ENCODE measurements around the gene MYPN. TPM values are rescaled to one million over a fixed set of nuclear protein-coding genes. Genes with fewer than 3 reads are reported as not detected.

Gene MYPN
- total RNA-seq, 1 donor from 2014 or later = not detected

DNA sequence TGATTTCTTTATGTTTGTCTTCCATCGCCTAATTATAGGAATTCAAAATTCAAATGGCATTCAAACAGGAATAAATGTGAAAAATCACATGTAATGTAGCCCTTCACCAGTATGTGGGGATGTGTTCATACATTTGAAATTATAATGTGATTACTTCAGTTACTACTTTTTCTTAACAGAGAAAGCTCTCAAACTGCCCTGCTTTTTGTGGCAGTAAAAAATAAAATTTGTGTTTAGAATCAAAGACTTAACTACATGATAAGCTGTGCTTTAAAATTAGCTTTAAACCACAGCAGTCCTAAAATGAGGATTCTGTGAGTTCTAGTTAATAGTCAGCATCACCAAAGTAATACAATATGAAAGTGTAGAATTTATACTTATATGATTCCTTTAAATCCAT is 26.4 kb upstream of the MYPN start:
- peaks cover 5% of the 10 kb centered on the region for H3K4me1 Mint-ChIP-seq
- H3K36me3 Mint-ChIP-seq (ENCODE audit: low read depth) = no peaks in the 10 kb centered on the region
- no peak for DNase-seq
- peaks cover 13% of the 10 kb centered on the region for H3K27me3 Mint-ChIP-seq
- H3K27ac Mint-ChIP-seq = no peak overlapping the region
- H3K4me3 Mint-ChIP-seq = no peak overlapping the region
- intact Hi-C loops (cut with micrococcal nuclease) = loop anchor here (2.0 kb wide), 1 partner anchor 74 kb away; no protein-coding TSS in a partner anchor
- no peaks in the 10 kb centered on the region for H3K9me3 Mint-ChIP-seq

- no peak overlapping the region for H3K4me3 Mint-ChIP-seq
- DNase-seq = no peak
- H3K9me3 Mint-ChIP-seq = no peaks in the 10 kb centered on the region
- peaks cover 12% of the 10 kb centered on the region for H3K4me1 Mint-ChIP-seq
- no peak overlapping the region for H3K27ac Mint-ChIP-seq
- peaks cover 13% of the 10 kb centered on the region for H3K27me3 Mint-ChIP-seq
- intact Hi-C loops (cut with micrococcal nuclease) = loop anchor here (2.0 kb wide), 1 partner anchor 73 kb away; no protein-coding TSS in a partner anchor
- H3K36me3 Mint-ChIP-seq (ENCODE audit: low read depth) = no peaks in the 10 kb centered on the region
Measured at GRCh38 chr10:68083953-68084352, 25.3 kb upstream of the MYPN start.

DNA sequence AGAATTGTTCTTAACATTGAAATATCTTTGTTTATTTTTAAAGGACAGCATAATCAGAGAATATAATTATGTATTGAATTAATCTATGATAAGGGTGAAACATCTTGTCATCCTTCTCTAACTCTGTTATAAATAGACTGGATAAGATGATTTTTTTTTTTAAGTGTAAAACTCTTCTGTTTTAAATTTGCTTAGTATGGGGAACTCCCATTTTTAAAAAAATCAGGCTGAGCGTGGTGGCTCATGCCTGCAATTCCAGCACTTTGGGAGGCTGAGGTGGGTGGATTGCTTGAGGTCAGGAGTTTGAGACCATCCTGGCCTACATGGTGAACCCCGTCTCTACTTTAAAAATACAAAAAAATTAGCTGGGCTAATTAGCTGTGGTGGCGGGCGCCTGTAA is 24.8 kb upstream of the MYPN start:
- H3K27me3 Mint-ChIP-seq = peaks cover 13% of the 10 kb centered on the region
- no peaks in the 10 kb centered on the region for H3K9me3 Mint-ChIP-seq
- H3K4me3 Mint-ChIP-seq = no peak overlapping the region
- no peak for DNase-seq
- H3K4me1 Mint-ChIP-seq = peaks cover 14% of the 10 kb centered on the region
- H3K36me3 Mint-ChIP-seq (ENCODE audit: low read depth) = no peaks in the 10 kb centered on the region
- intact Hi-C loops (cut with micrococcal nuclease) = no loop called here
- H3K27ac Mint-ChIP-seq = no peak overlapping the region

DNA sequence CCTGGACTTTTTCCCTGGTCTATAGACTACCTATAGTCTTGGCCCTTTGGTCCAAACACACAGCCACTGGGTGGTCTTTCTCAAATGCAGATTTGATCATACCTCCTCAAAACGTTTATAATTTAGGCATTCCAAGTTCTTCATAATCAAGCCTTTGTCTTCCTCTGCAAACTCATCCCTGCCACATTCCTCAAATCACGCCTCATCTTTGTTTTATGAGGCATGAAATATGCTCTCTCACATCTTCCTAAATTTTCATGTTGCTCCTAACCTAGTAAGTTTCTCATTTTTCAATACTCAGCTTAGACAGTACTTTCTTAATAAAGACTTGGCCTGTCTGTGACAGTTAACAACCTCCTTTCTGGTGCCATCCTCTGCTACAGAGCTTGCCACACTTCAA is 23.3 kb upstream of the MYPN start:
- intact Hi-C loops (cut with micrococcal nuclease) = no loop called here
- Mint-ChIP-seq H3K36me3 (ENCODE audit: low read depth) (no peaks in the 10 kb centered on the region), H3K4me1 (peaks cover 14% of the 10 kb centered on the region)

DNA sequence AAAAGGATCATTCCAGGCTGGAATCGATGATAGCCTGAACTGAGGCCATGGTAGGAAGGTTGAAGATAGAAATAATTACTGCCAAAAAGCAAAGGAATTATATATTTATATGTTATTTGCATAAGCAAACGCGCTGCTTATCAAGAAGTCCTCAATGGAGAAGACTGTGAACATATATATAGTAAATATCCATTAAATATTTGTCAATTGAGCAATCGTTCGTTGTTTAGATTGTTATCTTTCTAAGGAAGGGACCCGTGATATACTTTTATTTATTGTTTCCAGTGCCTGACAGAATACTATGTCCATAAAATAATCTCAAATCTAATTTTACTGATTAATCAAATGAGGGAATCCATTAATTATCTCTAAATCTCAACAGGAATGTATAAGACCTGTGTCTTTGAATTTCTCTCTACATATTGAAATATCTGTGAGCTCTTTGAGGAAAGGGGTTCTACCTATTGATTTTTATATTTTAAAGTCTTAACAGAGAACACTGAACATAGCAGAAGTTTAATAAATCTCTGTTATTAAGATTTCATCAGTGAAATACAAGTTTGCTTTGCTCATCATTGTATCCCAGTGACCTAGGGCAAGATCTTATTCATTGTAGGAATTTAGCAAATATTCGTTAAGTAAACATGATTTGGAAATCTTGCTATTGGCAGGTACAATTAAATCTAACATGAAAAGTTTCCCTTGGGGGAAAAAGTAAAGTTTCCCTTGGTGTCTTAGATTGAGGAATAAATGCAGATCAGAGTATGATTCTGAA is 22.2 kb upstream of the MYPN start:
- intact Hi-C loops (cut with micrococcal nuclease) = no loop called here
- Mint-ChIP-seq H3K9me3 (no peaks in the 10 kb centered on the region), H3K27ac (no peak overlapping the region), H3K36me3 (ENCODE audit: low read depth) (no peaks in the 10 kb centered on the region), H3K27me3 (peaks cover 7% of the 10 kb centered on the region), H3K4me1 (peaks cover 14% of the 10 kb centered on the region), H3K4me3 (no peak overlapping the region)
- no peak for DNase-seq

More for the DNA sequence above, 23.3 kb upstream of the MYPN start:
- H3K27ac Mint-ChIP-seq = no peak overlapping the region
- H3K27me3 Mint-ChIP-seq = peaks cover 10% of the 10 kb centered on the region
- H3K9me3 Mint-ChIP-seq = no peaks in the 10 kb centered on the region
- H3K4me3 Mint-ChIP-seq = no peak overlapping the region
- DNase-seq = no peak

- no peak for DNase-seq
- H3K27ac Mint-ChIP-seq = no peak overlapping the region
- H3K9me3 Mint-ChIP-seq = no peaks in the 10 kb centered on the region
- H3K4me1 Mint-ChIP-seq = peaks cover 14% of the 10 kb centered on the region
- intact Hi-C loops (cut with micrococcal nuclease) = no loop called here
- peaks cover 4% of the 10 kb centered on the region for H3K27me3 Mint-ChIP-seq
- no peak overlapping the region for H3K4me3 Mint-ChIP-seq
- H3K36me3 Mint-ChIP-seq (ENCODE audit: low read depth) = no peaks in the 10 kb centered on the region
Measured at GRCh38 chr10:68087685-68088401, 21.4 kb upstream of the MYPN start.

DNA sequence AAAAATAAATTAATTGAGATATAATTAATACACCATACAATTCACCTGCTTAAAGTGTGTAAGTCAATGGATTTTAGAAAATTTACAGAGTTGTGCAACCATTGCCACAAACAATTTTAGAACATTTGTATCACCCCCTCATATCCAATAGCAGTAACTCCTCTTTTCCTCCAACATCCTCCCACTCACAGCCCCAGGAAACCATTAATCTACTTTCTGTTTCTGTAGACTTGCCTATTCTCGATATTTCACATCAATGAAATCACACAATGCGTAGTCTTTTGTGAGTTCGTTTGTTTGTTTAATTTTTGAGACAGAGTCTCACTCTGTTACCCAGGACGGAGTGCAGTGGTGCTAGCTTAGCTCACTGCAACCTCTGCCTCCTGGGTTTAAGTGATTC is 20.5 kb upstream of the MYPN start:
- H3K9me3 Mint-ChIP-seq = no peaks in the 10 kb centered on the region
- H3K27me3 Mint-ChIP-seq = peaks cover 3% of the 10 kb centered on the region
- intact Hi-C loops (cut with micrococcal nuclease) = no loop called here
- DNase-seq = peak; percentile 57
- peaks cover 14% of the 10 kb centered on the region for H3K4me1 Mint-ChIP-seq
- peak overlapping the region; percentile 32 for H3K4me3 Mint-ChIP-seq
- H3K27ac Mint-ChIP-seq = peak overlapping the region; percentile 15
- no peaks in the 10 kb centered on the region for H3K36me3 Mint-ChIP-seq (ENCODE audit: low read depth)

GRCh38 chr10:68090586-68090985 is 18.7 kb upstream of the MYPN start:
- no peak for DNase-seq
- intact Hi-C loops (cut with micrococcal nuclease) = no loop called here

GRCh38 chr10:68092512-68092911 is 16.8 kb upstream of the MYPN start:
- Mint-ChIP-seq H3K27ac (no peak overlapping the region), H3K4me1 (peaks cover 16% of the 10 kb centered on the region), H3K27me3 (no peaks in the 10 kb centered on the region), H3K36me3 (ENCODE audit: low read depth) (no peaks in the 10 kb centered on the region), H3K4me3 (no peak overlapping the region), H3K9me3 (no peaks in the 10 kb centered on the region)
- no peak for DNase-seq
- intact Hi-C loops (cut with micrococcal nuclease) = no loop called here

More at GRCh38 chr10:68090586-68090985, 18.7 kb upstream of the MYPN start:
- Mint-ChIP-seq H3K36me3 (ENCODE audit: low read depth) (no peaks in the 10 kb centered on the region), H3K4me3 (no peak overlapping the region), H3K27ac (no peak overlapping the region), H3K9me3 (no peaks in the 10 kb centered on the region), H3K4me1 (peaks cover 18% of the 10 kb centered on the region), H3K27me3 (no peaks in the 10 kb centered on the region)

DNA sequence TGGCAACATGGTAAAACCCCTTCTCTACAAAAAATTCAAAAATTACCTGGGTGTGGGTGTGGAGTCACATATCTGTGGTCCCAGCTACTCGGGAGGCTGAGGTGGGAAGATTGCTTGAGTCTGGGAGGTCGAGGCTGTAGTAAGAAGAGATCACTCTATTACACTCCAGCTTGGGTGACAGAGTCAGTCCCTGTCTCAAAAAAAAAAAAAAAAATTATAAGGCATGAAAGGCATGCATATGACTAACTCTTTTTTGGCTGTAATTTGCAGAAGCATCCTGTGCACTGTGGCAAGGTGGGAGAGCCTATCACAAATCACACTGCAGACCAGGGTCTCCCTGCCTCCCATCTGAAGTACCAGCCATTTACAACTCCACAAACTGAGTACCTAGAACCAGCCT is 14.1 kb upstream of the MYPN start:
- H3K4me1 Mint-ChIP-seq = peaks cover 5% of the 10 kb centered on the region
- no peak overlapping the region for H3K27ac Mint-ChIP-seq
- no peak for DNase-seq
- H3K36me3 Mint-ChIP-seq (ENCODE audit: low read depth) = no peaks in the 10 kb centered on the region
- no peak overlapping the region for H3K4me3 Mint-ChIP-seq
- no peaks in the 10 kb centered on the region for H3K9me3 Mint-ChIP-seq
- peaks cover 3% of the 10 kb centered on the region for H3K27me3 Mint-ChIP-seq
- intact Hi-C loops (cut with micrococcal nuclease) = no loop called here

GRCh38 chr10:68096913-68097516 is 12.3 kb upstream of the MYPN start:
- no peaks in the 10 kb centered on the region for H3K36me3 Mint-ChIP-seq (ENCODE audit: low read depth)

DNA sequence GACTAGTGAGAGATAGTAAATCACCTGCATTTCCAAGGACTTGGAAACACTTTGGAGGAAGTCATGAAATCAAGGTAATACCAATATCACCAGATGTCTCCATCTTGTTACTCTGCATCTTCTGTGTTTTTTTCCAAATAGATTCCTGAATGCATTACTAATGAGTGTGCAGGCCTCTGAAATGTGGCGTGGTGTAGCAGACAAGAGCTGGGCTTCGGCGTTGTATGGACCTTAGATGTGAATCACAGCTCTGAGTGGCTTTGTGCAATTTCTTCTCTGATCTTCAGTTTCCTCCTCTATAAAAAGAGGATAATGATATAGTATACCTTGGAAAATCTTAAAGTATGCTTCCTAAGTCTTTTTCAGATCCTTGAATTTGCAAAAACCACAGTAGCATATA is 9.6 kb upstream of the MYPN start:
- no peak overlapping the region for H3K27ac Mint-ChIP-seq
- H3K9me3 Mint-ChIP-seq = no peaks in the 10 kb centered on the region
- intact Hi-C loops (cut with micrococcal nuclease) = no loop called here
- peaks cover 9% of the 10 kb centered on the region for H3K27me3 Mint-ChIP-seq
- DNase-seq = no peak
- no peaks in the 10 kb centered on the region for H3K36me3 Mint-ChIP-seq (ENCODE audit: low read depth)
- no peak overlapping the region for H3K4me3 Mint-ChIP-seq
- peaks cover 7% of the 10 kb centered on the region for H3K4me1 Mint-ChIP-seq

More at GRCh38 chr10:68096913-68097516, 12.3 kb upstream of the MYPN start:
- Mint-ChIP-seq H3K4me1 (peaks cover 7% of the 10 kb centered on the region), H3K27ac (no peak overlapping the region), H3K4me3 (no peak overlapping the region), H3K27me3 (peaks cover 6% of the 10 kb centered on the region), H3K9me3 (no peaks in the 10 kb centered on the region)
- peak; percentile 52 for DNase-seq
- intact Hi-C loops (cut with micrococcal nuclease) = no loop called here

DNA sequence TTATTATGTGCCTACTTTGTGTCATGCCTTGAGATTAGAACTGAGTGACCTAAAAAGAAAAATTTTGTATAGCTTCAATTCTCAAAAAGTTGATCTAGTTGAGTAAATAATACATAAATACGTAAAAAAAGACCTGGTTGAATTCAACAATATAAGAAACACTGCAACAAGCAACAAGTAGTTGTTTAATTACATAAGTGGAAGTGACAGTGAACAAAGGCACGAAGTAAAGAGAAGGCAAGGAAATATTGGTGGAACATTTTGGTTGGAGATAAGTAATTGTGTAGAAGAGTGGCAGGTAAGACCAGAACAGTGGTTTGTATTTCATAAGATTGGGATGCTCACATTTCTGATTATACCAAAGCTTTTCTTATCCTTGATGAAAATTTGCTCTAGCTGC is 8.2 kb upstream of the MYPN start:
- H3K27me3 Mint-ChIP-seq = peaks cover 9% of the 10 kb centered on the region
- no peak overlapping the region for H3K27ac Mint-ChIP-seq
- DNase-seq = no peak
- peaks cover 3% of the 10 kb centered on the region for H3K4me1 Mint-ChIP-seq
- no peaks in the 10 kb centered on the region for H3K9me3 Mint-ChIP-seq
- no peaks in the 10 kb centered on the region for H3K36me3 Mint-ChIP-seq (ENCODE audit: low read depth)
- no peak overlapping the region for H3K4me3 Mint-ChIP-seq
- intact Hi-C loops (cut with micrococcal nuclease) = no loop called here

DNA sequence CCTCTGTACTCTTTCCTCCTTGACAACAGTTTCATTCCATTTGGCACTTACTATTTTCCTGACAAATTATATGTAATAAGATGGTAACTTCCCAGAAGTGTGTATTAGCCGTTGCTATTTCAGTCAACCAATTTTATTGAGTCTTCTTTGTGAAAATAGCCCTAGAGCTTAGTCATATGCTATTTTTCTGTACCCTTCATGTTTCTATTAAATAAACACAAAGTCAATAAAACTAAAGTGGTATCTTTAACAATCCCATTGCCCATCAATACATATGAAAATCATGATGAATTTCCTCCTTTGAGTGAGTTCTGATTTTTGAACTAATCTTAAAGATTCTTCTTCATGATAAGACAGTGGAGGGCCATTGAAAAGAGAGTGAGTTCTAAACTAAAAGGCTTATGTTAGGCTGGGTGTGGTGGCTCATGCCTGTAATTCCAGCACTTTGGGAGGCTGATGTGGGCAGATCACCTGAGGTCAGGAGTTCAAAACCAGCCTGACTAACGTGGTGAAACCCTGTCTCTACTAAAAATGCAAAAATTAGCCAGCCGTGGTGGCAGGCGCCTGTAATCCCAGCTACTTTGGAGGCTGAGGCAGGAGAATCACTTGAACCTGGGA is 5.9 kb upstream of the MYPN start:
- Mint-ChIP-seq H3K4me3 (no peak overlapping the region), H3K36me3 (ENCODE audit: low read depth) (no peaks in the 10 kb centered on the region), H3K27me3 (peaks cover 13% of the 10 kb centered on the region), H3K9me3 (no peaks in the 10 kb centered on the region), H3K4me1 (peaks cover 3% of the 10 kb centered on the region), H3K27ac (no peak overlapping the region)
- intact Hi-C loops (cut with micrococcal nuclease) = no loop called here
- no peak for DNase-seq
